ENCODE data around the gene MRPL23. TPM values are rescaled to one million over a fixed set of nuclear protein-coding genes. Genes with fewer than 3 reads are reported as not detected.

Gene MRPL23
- 103 and 155 TPM in 2 replicates for total RNA-seq (2012; rRNA removed)

GRCh38 chr11:1946812-1947484 lies at the start of gene MRPL23:
Gene MRPL23 (plus strand): TSS chr11:1947332. CDS start chr11:1947363, 31 bp downstream.
- Histone ChIP-seq H3K9me3 (replicated peaks; ENCODE audit: low read length) (no peaks in the 10 kb centered on the region), H3K4me3 (ENCODE audit: low read length) (no peak within 1 kb of the TSS), H3K27me3 (ENCODE audit: control insufficient read depth, insufficient read depth, low read length) (no peaks in the 10 kb centered on the region), H3K4me1 (ENCODE audit: control insufficient read depth, insufficient read depth, low read length) (no peaks in the 10 kb centered on the region), H3K9ac (ENCODE audit: low read depth, low read length) (no peak within 1 kb of the TSS), H3K36me3 (ENCODE audit: insufficient read depth, low read length) (no peaks in the 10 kb centered on the region), H3K4me2 (ENCODE audit: low read length) (no peak within 1 kb of the TSS)

GRCh38 chr11:1899090-1899489 lies 48.0 kb upstream of the MRPL23 start:
- Histone ChIP-seq H3K9ac (ENCODE audit: low read depth, low read length) (no peak overlapping the region), H3K4me1 (ENCODE audit: control insufficient read depth, insufficient read depth, low read length) (no peaks in the 10 kb centered on the region), H3K4me2 (ENCODE audit: low read length) (no peak overlapping the region), H3K27me3 (ENCODE audit: control insufficient read depth, insufficient read depth, low read length) (peaks cover 66% of the 10 kb centered on the region), H3K4me3 (ENCODE audit: low read length) (no peak overlapping the region), H3K36me3 (ENCODE audit: insufficient read depth, low read length) (no peaks in the 10 kb centered on the region), H3K9me3 (replicated peaks; ENCODE audit: low read length) (no peaks in the 10 kb centered on the region)

GRCh38 chr11:1899686-1900085 lies 47.4 kb upstream of the MRPL23 start:
- no peak overlapping the region for H3K4me2 ChIP-seq (ENCODE audit: low read length)

GRCh38 chr11:1906181-1906580 lies 41.0 kb upstream of the MRPL23 start:
- Histone ChIP-seq H3K4me2 (ENCODE audit: low read length) (no peak overlapping the region), H3K9me3 (replicated peaks; ENCODE audit: low read length) (no peaks in the 10 kb centered on the region), H3K9ac (ENCODE audit: low read depth, low read length) (no peak overlapping the region), H3K4me3 (ENCODE audit: low read length) (no peak overlapping the region), H3K36me3 (ENCODE audit: insufficient read depth, low read length) (no peaks in the 10 kb centered on the region), H3K27me3 (ENCODE audit: control insufficient read depth, insufficient read depth, low read length) (peaks cover 43% of the 10 kb centered on the region), H3K4me1 (ENCODE audit: control insufficient read depth, insufficient read depth, low read length) (no peaks in the 10 kb centered on the region)

More at GRCh38 chr11:1899686-1900085, 47.4 kb upstream of the MRPL23 start:
- H3K27me3 ChIP-seq (ENCODE audit: control insufficient read depth, insufficient read depth, low read length): peaks cover 66% of the 10 kb centered on the region
- H3K36me3 ChIP-seq (ENCODE audit: insufficient read depth, low read length): no peaks in the 10 kb centered on the region
- no peaks in the 10 kb centered on the region for H3K4me1 ChIP-seq (ENCODE audit: control insufficient read depth, insufficient read depth, low read length)
- H3K4me3 ChIP-seq (ENCODE audit: low read length): no peak overlapping the region
- no peaks in the 10 kb centered on the region for H3K9me3 ChIP-seq (replicated peaks; ENCODE audit: low read length)
- no peak overlapping the region for H3K9ac ChIP-seq (ENCODE audit: low read depth, low read length)

GRCh38 chr11:1906611-1907423 lies 40.3 kb upstream of the MRPL23 start:
- Histone ChIP-seq H3K4me1 (ENCODE audit: control insufficient read depth, insufficient read depth, low read length) (no peaks in the 10 kb centered on the region), H3K9ac (ENCODE audit: low read depth, low read length) (no peak overlapping the region), H3K36me3 (ENCODE audit: insufficient read depth, low read length) (no peaks in the 10 kb centered on the region), H3K27me3 (ENCODE audit: control insufficient read depth, insufficient read depth, low read length) (peaks cover 37% of the 10 kb centered on the region), H3K9me3 (replicated peaks; ENCODE audit: low read length) (no peaks in the 10 kb centered on the region), H3K4me3 (ENCODE audit: low read length) (no peak overlapping the region), H3K4me2 (ENCODE audit: low read length) (no peak overlapping the region)

GRCh38 chr11:1908618-1909017 lies 38.5 kb upstream of the MRPL23 start:
- Histone ChIP-seq H3K4me2 (ENCODE audit: low read length) (no peak overlapping the region), H3K9me3 (replicated peaks; ENCODE audit: low read length) (no peaks in the 10 kb centered on the region), H3K4me1 (ENCODE audit: control insufficient read depth, insufficient read depth, low read length) (no peaks in the 10 kb centered on the region), H3K9ac (ENCODE audit: low read depth, low read length) (no peak overlapping the region), H3K4me3 (ENCODE audit: low read length) (no peak overlapping the region), H3K27me3 (ENCODE audit: control insufficient read depth, insufficient read depth, low read length) (peaks cover 34% of the 10 kb centered on the region), H3K36me3 (ENCODE audit: insufficient read depth, low read length) (no peaks in the 10 kb centered on the region)

- Histone ChIP-seq H3K9me3 (replicated peaks; ENCODE audit: low read length) (no peaks in the 10 kb centered on the region), H3K4me2 (ENCODE audit: low read length) (no peak overlapping the region), H3K4me1 (ENCODE audit: control insufficient read depth, insufficient read depth, low read length) (no peaks in the 10 kb centered on the region), H3K4me3 (ENCODE audit: low read length) (no peak overlapping the region), H3K9ac (ENCODE audit: low read depth, low read length) (no peak overlapping the region), H3K36me3 (ENCODE audit: insufficient read depth, low read length) (no peaks in the 10 kb centered on the region), H3K27me3 (ENCODE audit: control insufficient read depth, insufficient read depth, low read length) (peaks cover 35% of the 10 kb centered on the region)
Measured at GRCh38 chr11:1909524-1909923, 37.6 kb upstream of the MRPL23 start.

GRCh38 chr11:1912289-1912878 lies 34.7 kb upstream of the MRPL23 start:
- Histone ChIP-seq H3K4me2 (ENCODE audit: low read length) (no peak overlapping the region), H3K9ac (ENCODE audit: low read depth, low read length) (no peak overlapping the region), H3K9me3 (replicated peaks; ENCODE audit: low read length) (no peaks in the 10 kb centered on the region), H3K4me3 (ENCODE audit: low read length) (no peak overlapping the region), H3K4me1 (ENCODE audit: control insufficient read depth, insufficient read depth, low read length) (peaks cover 11% of the 10 kb centered on the region), H3K27me3 (ENCODE audit: control insufficient read depth, insufficient read depth, low read length) (peaks cover 19% of the 10 kb centered on the region), H3K36me3 (ENCODE audit: insufficient read depth, low read length) (no peaks in the 10 kb centered on the region)

GRCh38 chr11:1913271-1914060 lies 33.7 kb upstream of the MRPL23 start:
- Histone ChIP-seq H3K4me1 (ENCODE audit: control insufficient read depth, insufficient read depth, low read length) (peaks cover 17% of the 10 kb centered on the region), H3K9ac (ENCODE audit: low read depth, low read length) (no peak overlapping the region), H3K9me3 (replicated peaks; ENCODE audit: low read length) (no peaks in the 10 kb centered on the region), H3K27me3 (ENCODE audit: control insufficient read depth, insufficient read depth, low read length) (peaks cover 12% of the 10 kb centered on the region), H3K4me2 (ENCODE audit: low read length) (no peak overlapping the region), H3K36me3 (ENCODE audit: insufficient read depth, low read length) (no peaks in the 10 kb centered on the region), H3K4me3 (ENCODE audit: low read length) (no peak overlapping the region)

GRCh38 chr11:1915795-1916131 lies 31.4 kb upstream of the MRPL23 start:
- Histone ChIP-seq H3K27me3 (ENCODE audit: control insufficient read depth, insufficient read depth, low read length) (peaks cover 8% of the 10 kb centered on the region), H3K9me3 (replicated peaks; ENCODE audit: low read length) (no peaks in the 10 kb centered on the region), H3K4me1 (ENCODE audit: control insufficient read depth, insufficient read depth, low read length) (peaks cover 17% of the 10 kb centered on the region), H3K9ac (ENCODE audit: low read depth, low read length) (no peak overlapping the region), H3K36me3 (ENCODE audit: insufficient read depth, low read length) (no peaks in the 10 kb centered on the region), H3K4me3 (ENCODE audit: low read length) (no peak overlapping the region), H3K4me2 (ENCODE audit: low read length) (no peak overlapping the region)

Measured in skeletal muscle satellite cell (primary cell).